Right kidney (tissue), 1 donor: Measurements from ENCODE around the gene POR.
"Not testable (repeated sequence)": the region's sequence is repeated elsewhere in the genome, so short reads cannot be mapped to it uniquely, and the experiment has no call there.

Source experiments
- DNase-seq: peaks from one replicate; pipeline ENCODE4 v3.0.0-alpha.2; 2016

POR gene

DNA sequence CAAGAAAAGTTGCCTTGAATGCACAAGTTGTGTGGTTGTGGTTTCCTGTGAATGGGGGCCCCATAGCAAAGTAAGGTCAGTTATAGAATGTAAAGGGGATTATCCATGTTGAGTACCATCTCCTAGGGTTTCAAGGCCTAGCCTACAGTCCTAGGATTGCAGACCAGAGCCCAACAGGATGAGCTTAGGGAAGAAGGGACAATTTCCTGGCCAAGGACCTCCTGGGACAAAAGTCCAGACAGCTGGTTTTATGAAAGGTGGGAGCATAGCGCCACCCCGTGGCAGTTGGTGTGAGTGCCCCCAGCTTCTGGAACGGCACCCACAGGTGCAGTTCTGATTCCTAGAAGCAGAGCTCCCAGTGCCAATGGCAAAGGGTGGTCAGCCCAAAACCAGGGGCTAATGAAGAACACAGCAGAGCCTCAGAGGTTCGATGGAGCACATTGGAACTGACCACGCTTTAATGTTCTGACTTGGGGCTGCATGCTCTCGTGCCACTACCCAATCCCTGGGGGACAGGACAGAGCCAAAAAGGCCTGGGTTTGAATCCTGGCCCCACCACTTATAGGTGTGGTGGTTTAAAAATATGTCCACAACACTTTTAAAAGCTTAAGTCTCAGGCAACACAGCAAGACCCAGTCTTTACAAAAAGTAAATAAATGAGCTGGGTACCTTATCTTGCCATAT, 105.2 kb downstream of the POR start:
- peak; percentile 36 for DNase-seq

GRCh38 chr7:76022026-76022780, 107.2 kb downstream of the POR start:
- no peak for DNase-seq

DNA sequence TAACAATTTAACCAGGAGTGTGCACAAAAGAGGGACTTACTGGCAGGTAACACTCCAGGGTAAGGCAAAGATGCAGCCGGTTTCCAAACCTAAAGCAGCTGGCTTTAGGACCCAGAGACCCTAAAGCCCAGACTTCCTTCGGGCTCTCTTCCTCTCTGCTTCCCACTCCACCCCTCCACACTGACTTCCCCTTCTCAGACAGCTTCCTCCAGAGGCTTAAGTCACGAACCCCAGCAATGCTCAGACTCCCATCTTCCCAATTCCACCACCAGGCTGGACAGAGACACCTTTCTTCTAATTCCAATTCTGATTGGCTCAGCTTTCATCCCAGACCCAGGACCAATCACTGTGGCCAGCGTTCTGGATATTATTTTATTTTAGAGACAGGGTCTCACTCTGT, 108.0 kb downstream of the POR start:
- no peak for DNase-seq

DNA sequence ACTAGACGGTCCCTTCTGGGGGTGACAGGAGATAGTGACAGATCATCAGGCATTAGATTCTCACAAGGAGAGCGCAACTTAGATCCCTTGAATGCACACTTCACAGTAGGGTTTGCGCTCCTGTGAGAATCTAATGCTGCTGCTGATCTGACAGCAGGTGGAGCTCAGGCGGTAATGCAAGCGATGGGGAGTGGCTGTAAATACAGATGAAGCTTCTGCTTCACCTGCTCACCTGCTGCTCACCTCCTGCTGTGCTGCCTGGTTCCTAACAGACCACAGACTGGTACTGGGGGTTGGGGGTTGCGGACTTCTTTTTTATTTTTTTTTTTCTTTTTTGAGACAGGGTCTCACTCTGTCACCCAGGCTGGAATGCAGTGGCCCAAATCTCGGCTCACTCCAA, 114.7 kb downstream of the POR start:
- not testable (repeated sequence) for DNase-seq

DNA sequence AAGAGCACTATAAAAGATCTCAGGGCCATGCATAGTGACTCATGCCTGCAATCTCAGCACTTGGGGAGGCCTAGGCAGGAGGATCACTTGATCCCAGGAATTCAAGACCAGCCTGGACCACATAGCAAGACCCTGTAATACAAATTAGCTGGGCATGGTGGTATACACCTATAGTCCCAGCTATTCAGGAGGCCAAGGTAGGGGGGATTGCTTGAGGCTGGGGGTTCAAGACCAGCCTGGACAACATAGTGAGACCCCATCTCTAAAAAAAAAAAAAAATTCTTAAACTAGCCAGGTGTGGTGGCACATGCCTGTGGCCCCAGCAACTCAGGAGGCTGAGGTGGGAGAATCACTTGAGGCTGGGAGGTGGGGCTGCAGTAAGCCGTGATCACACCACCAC, 117.0 kb downstream of the POR start:
- no peak for DNase-seq
